GM12801 (cell line): ENCODE data around the gene KIF1B.

Experiments
- TF ChIP-seq, protein P1 (sequence below): IDR thresholded peaks from one replicate; pipeline ENCODE4 v1.5.1; 2011; ENCODE audit warnings: control low read depth; ENCODE audit not compliant: insufficient read length; ENCODE audit errors: extremely low read depth

Gene KIF1B

GRCh38 chr1:10295481-10296085 is 85.2 kb downstream of the KIF1B start:
- TF ChIP-seq, protein P1, sequence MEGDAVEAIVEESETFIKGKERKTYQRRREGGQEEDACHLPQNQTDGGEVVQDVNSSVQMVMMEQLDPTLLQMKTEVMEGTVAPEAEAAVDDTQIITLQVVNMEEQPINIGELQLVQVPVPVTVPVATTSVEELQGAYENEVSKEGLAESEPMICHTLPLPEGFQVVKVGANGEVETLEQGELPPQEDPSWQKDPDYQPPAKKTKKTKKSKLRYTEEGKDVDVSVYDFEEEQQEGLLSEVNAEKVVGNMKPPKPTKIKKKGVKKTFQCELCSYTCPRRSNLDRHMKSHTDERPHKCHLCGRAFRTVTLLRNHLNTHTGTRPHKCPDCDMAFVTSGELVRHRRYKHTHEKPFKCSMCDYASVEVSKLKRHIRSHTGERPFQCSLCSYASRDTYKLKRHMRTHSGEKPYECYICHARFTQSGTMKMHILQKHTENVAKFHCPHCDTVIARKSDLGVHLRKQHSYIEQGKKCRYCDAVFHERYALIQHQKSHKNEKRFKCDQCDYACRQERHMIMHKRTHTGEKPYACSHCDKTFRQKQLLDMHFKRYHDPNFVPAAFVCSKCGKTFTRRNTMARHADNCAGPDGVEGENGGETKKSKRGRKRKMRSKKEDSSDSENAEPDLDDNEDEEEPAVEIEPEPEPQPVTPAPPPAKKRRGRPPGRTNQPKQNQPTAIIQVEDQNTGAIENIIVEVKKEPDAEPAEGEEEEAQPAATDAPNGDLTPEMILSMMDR = no peak

- TF ChIP-seq, protein P1 = no peak
Observed at GRCh38 chr1:10299151-10299550, 88.8 kb downstream of the KIF1B start.

GRCh38 chr1:10302416-10302815 is 92.0 kb downstream of the KIF1B start:
- TF ChIP-seq, protein P1 = no peak

DNA sequence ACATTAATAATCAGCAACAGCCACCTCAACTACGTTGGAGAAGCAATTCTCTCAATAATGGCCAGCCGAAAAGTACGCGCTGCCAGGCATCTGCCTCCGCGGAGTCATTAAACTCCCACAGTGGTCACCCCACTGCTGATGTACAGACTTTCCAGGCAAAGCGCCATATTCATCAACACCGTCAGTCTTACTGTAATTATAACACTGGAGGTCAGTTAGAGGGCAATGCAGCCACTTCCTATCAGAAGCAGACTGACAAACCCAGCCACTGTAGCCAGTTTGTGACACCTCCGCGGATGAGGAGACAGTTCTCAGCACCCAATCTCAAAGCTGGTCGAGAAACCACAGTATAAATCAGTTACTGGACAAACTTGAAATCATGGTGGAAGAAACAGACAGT is 93.9 kb downstream of the KIF1B start:
- TF ChIP-seq, protein P1 = no peak

DNA sequence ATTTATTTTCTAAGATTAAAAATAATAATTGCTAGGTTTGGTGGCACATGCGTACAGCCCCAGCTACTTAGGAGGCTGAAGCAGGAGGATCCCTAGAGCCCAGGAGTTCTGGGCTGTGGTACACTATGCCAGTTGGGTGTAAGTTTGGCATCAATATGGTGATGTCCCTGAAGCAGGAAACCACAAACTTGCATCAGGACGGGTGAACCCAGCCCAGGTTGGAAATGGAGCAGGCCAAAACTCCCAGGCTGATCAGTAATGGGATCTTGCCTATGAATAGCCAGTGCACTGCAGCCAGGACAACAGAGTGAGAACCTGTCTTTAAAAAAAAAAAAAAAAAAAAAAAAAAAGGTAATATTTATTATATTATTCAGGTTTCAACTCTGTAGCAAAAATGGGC is 96.1 kb downstream of the KIF1B start:
- TF ChIP-seq, protein P1 = no peak

- TF ChIP-seq, protein P1 = no peak
Observed at GRCh38 chr1:10308001-10308400, 97.6 kb downstream of the KIF1B start.

DNA sequence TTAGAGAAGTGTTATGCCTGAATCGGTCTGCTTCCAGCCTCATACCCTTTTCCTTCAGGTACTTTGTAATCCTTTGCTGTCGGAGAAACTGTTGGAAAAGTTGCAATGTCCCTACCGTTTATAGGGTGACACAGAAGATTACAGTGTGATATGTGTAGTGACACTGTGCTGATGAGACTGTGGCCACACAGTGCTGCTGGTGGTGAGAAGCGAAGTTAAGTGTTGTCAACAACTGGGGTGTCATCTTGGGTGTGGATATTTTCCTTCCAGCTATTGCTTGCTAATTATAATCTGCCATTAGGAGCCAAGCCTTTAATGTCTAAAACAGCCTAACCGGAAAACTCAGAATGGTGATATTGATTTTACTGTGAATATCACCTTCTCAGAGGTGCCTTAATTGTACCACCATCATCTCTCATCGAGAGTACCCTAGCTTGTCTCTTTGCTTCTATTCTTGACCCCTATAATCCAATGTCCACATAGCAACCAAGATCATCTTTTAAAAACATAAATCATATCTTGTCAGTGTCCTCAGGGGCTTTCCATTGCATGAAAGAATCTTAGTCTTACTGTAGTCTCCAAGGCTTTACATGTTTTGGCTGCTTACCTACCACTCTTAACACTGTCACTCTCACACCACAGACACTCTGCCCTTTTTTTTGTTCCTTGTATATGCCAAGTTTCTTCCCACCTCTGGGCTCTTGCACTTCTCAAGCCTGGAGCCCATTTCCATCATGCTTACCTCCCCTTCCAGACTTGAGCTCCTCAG is 99.1 kb downstream of the KIF1B start:
- TF ChIP-seq, protein P1 = no peak
